ENCODE results near the gene KIF11. TPM values are rescaled to one million over a fixed set of nuclear protein-coding genes. Genes with fewer than 3 reads are reported as not detected.

Gene KIF11
- total and polyA plus RNA-seq, 2 of the 13 experiments (the other 11 are each of a cell fraction or from before 2014, with no cell fraction given), result 8.7 to 38.4 TPM

DNA sequence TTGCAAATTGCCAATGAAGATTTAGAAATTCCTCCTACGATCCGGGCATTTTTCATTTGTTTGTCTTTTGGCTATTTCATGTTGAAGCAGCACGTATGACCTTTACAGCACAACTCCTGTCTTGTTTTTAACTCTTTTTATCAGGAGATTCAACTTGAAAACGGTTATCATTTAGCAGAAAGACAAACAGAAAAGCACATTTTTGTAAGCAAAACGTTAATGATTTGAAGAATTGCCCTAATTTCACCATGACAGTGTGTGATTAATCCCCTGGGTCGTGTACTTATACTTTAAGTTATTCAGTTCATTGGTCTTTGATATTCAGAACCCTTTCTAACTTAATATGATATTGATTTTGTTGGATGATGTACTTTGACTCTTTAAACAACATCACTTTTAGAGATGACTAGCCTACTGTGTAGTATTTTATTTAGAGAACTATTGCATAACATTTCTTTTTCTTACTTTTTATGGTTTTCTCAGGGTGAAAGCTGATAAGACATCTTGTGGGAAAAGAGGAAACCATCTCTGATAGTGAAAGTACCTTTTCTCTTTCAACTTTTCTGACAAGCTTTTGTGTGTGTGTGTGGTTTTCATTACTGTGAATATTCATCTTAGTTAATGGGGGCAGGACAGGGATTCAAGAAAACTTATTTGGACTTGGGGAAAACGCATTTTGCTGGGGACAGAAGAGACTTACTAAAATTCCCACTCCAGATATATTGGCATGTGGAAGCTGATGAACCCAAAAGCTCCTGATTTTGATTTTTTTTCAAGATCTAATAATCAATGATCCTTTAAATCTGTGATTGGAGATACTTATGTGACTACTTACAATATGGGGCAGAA, 105.0 kb downstream of the KIF11 start (continued):
- TF ChIP-seq ZNF652 (CRISPR knock-in tag; IDR thresholded peaks at IDR 0.05; ENCODE audit: borderline replicate concordance, low read depth), result peak; percentile 84; the same call in 1 of the 2 replicates
- no peak for TF ChIP-seq DNMT3B (CRISPR knock-in tag; conservative IDR thresholded peaks at IDR 0.05)
- TF ChIP-seq TARDBP (CRISPR knock-in tag; IDR thresholded peaks at IDR 0.05), result peak; percentile 80; the same call in 1 of the 2 replicates
- TF ChIP-seq SMAD3 (CRISPR knock-in tag; IDR thresholded peaks at IDR 0.05), result peak; percentile 33; the same call in 1 of the 2 replicates
- TF ChIP-seq ZNF17 (CRISPR knock-in tag; IDR thresholded peaks at IDR 0.05), result no peak
- TF ChIP-seq ZFAT (CRISPR knock-in tag; conservative IDR thresholded peaks at IDR 0.05), result no peak
- TF ChIP-seq ZNF292 (CRISPR knock-in tag; IDR thresholded peaks at IDR 0.05; ENCODE audit: borderline replicate concordance, low read depth), result no peak
- TF ChIP-seq ZSCAN21 (CRISPR knock-in tag; IDR thresholded peaks at IDR 0.05; ENCODE audit: borderline replicate concordance), result no peak
- TF ChIP-seq SMARCC2 (IDR thresholded peaks at IDR 0.05), result no peak
- no peak for TF ChIP-seq ZNF383 (CRISPR knock-in tag; IDR thresholded peaks at IDR 0.05; ENCODE audit: borderline replicate concordance)
- TF ChIP-seq ATRX (CRISPR knock-in tag; IDR thresholded peaks at IDR 0.05; ENCODE audit: borderline replicate concordance), result no peak
- TF ChIP-seq MAFF (IDR thresholded peaks at IDR 0.05; ENCODE audit: low read depth, low read length), result 0 out of 2 replicates have a peak, but pooled peaks have one; percentile 16
- TF ChIP-seq, protein P1, sequence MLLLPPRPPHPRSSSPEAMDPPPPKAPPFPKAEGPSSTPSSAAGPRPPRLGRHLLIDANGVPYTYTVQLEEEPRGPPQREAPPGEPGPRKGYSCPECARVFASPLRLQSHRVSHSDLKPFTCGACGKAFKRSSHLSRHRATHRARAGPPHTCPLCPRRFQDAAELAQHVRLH (CRISPR knock-in tag; IDR thresholded peaks at IDR 0.05; ENCODE audit: borderline replicate concordance, low read depth), result 0 out of 2 replicates have a peak, but pooled peaks have one; percentile 20
- TF ChIP-seq, protein P2, sequence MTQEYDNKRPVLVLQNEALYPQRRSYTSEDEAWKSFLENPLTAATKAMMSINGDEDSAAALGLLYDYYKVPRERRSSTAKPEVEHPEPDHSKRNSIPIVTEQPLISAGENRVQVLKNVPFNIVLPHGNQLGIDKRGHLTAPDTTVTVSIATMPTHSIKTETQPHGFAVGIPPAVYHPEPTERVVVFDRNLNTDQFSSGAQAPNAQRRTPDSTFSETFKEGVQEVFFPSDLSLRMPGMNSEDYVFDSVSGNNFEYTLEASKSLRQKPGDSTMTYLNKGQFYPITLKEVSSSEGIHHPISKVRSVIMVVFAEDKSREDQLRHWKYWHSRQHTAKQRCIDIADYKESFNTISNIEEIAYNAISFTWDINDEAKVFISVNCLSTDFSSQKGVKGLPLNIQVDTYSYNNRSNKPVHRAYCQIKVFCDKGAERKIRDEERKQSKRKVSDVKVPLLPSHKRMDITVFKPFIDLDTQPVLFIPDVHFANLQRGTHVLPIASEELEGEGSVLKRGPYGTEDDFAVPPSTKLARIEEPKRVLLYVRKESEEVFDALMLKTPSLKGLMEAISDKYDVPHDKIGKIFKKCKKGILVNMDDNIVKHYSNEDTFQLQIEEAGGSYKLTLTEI (CRISPR knock-in tag; conservative IDR thresholded peaks at IDR 0.05), result no peak
- TF ChIP-seq, protein P3, sequence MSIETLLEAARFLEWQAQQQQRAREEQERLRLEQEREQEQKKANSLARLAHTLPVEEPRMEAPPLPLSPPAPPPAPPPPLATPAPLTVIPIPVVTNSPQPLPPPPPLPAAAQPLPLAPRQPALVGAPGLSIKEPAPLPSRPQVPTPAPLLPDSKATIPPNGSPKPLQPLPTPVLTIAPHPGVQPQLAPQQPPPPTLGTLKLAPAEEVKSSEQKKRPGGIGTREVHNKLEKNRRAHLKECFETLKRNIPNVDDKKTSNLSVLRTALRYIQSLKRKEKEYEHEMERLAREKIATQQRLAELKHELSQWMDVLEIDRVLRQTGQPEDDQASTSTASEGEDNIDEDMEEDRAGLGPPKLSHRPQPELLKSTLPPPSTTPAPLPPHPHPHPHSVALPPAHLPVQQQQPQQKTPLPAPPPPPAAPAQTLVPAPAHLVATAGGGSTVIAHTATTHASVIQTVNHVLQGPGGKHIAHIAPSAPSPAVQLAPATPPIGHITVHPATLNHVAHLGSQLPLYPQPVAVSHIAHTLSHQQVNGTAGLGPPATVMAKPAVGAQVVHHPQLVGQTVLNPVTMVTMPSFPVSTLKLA (IDR thresholded peaks at IDR 0.05), result no peak
- TF ChIP-seq, protein P4, sequence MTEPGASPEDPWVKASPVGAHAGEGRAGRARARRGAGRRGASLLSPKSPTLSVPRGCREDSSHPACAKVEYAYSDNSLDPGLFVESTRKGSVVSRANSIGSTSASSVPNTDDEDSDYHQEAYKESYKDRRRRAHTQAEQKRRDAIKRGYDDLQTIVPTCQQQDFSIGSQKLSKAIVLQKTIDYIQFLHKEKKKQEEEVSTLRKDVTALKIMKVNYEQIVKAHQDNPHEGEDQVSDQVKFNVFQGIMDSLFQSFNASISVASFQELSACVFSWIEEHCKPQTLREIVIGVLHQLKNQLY (CRISPR knock-in tag; IDR thresholded peaks at IDR 0.05), result peak; percentile 63; the same call in 1 of the 2 replicates
- no peak for TF ChIP-seq MIER2 (CRISPR knock-in tag; IDR thresholded peaks at IDR 0.05)
- TF ChIP-seq SP2 (CRISPR knock-in tag; IDR thresholded peaks at IDR 0.05), result no peak
- TF ChIP-seq, protein P5, sequence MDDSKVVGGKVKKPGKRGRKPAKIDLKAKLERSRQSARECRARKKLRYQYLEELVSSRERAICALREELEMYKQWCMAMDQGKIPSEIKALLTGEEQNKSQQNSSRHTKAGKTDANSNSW (CRISPR knock-in tag; IDR thresholded peaks at IDR 0.05; ENCODE audit: borderline replicate concordance), result no peak
- TF ChIP-seq, protein P6, sequence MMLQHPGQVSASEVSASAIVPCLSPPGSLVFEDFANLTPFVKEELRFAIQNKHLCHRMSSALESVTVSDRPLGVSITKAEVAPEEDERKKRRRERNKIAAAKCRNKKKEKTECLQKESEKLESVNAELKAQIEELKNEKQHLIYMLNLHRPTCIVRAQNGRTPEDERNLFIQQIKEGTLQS (CRISPR knock-in tag; IDR thresholded peaks at IDR 0.05), result 0 out of 2 replicates have a peak, but pooled peaks have one; percentile 39
- TF ChIP-seq ZSCAN22 (CRISPR knock-in tag; IDR thresholded peaks at IDR 0.05), result no peak
- peak; percentile 89; the same call in 1 of the 2 replicates for TF ChIP-seq MBD4 (IDR thresholded peaks at IDR 0.05; ENCODE audit: borderline replicate concordance, low read length)
- TF ChIP-seq PCBP2 (optimal IDR thresholded peaks at IDR 0.05; ENCODE audit: low read depth, low read length, poor library complexity, severe bottlenecking), result no peak
- TF ChIP-seq, protein P7, sequence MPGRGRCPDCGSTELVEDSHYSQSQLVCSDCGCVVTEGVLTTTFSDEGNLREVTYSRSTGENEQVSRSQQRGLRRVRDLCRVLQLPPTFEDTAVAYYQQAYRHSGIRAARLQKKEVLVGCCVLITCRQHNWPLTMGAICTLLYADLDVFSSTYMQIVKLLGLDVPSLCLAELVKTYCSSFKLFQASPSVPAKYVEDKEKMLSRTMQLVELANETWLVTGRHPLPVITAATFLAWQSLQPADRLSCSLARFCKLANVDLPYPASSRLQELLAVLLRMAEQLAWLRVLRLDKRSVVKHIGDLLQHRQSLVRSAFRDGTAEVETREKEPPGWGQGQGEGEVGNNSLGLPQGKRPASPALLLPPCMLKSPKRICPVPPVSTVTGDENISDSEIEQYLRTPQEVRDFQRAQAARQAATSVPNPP (CRISPR knock-in tag; IDR thresholded peaks at IDR 0.05), result no peak

Data from HepG2 (cell line).